ENCODE measurements around the gene SERPINH1. TPM values are rescaled to one million over a fixed set of nuclear protein-coding genes. Genes with fewer than 3 reads are reported as not detected.

SERPINH1 gene
- total and polyA plus RNA-seq, 3 donors from 2014 or later = 92.2 to 178 (median 122) TPM

DNA sequence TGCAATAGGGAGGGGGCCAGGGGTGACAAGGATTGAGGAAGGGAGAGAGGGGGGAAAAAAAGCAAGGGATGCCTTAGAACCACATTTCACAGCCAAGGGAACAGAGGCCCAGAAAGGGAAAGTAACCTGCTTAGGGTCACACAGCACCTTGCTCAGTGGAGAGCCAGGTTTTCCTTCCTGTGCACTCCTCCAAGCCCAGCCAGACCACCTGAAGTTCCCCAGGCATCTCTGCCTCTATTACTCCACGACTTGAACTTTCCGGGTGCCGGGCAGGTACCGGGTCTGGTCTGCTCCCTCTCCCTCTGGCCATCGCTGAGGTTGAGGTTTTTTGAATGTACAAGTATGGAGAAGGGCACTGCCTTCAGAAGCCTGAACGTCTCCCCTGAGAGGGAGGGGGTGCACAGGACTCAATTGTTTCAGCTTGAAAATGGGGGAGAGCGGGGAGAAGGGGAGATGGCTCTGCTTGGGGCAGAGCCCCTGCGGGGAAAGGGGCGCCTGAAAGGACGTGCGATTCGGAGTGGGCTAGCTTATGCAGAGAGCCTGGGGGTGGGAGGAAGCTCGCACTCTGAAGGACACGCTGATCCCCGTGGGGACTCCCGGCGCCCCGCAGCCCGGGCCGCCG is 516 bp upstream of the SERPINH1 start:
- Histone ChIP-seq H3K4me1 (peaks cover 76% of the 10 kb centered on the region), H3K4me3 (peak overlapping the region; percentile 94 to 98), H3K27ac (peak overlapping the region; percentile 99 to 100), H3K27me3 (no peaks in the 10 kb centered on the region), H3K36me3 (ENCODE audit: low read depth, missing control alignments) (no peaks in the 10 kb centered on the region), H3K9me3 (no peaks in the 10 kb centered on the region)
- WGBS, 2 donors = 12 to 16% methylated on average over 21 of the region's 21 CpGs
- no peak for DNase-seq
- TF ChIP-seq POLR2A (IDR thresholded peaks at IDR 0.05) = no peak
- no peak for TF ChIP-seq CTCF (IDR thresholded peaks at IDR 0.05)
- intact Hi-C loops (cut with DNase I; ENCODE audit: low total_unique reads) = no loop called here

GRCh38 chr11:75562836-75563484 is 907 bp downstream of the SERPINH1 start:
- H3K36me3 ChIP-seq (ENCODE audit: low read depth, missing control alignments) = no peaks in the 10 kb centered on the region
- peaks cover 65% of the 10 kb centered on the region for H3K4me1 ChIP-seq
- H3K27me3 ChIP-seq = no peaks in the 10 kb centered on the region
- no peak for TF ChIP-seq POLR2A (IDR thresholded peaks at IDR 0.05)
- no peak for TF ChIP-seq CTCF (IDR thresholded peaks at IDR 0.05)
- intact Hi-C loops (cut with DNase I; ENCODE audit: low total_unique reads) = no loop called here
- no peaks in the 10 kb centered on the region for H3K9me3 ChIP-seq
- H3K4me3 ChIP-seq = peak overlapping the region; percentile 94 to 98
- DNase-seq = peak; percentile 30
- WGBS, 2 donors = 1 to 2% methylated on average over 15 to 16 of the region's 16 CpGs
- peak overlapping the region; percentile 99 to 100 for H3K27ac ChIP-seq

GRCh38 chr11:75563501-75563977 is 1.5 kb downstream of the SERPINH1 start:
- H3K4me1 ChIP-seq = peaks cover 59% of the 10 kb centered on the region
- TF ChIP-seq POLR2A (IDR thresholded peaks at IDR 0.05) (no peak), CTCF (IDR thresholded peaks at IDR 0.05) (no peak)
- H3K4me3 ChIP-seq = peak overlapping the region; percentile 94 to 98
- H3K9me3 ChIP-seq = no peaks in the 10 kb centered on the region
- intact Hi-C loops (cut with DNase I; ENCODE audit: low total_unique reads) = no loop called here
- no peak for DNase-seq
- no peaks in the 10 kb centered on the region for H3K27me3 ChIP-seq
- WGBS, 2 donors = 25 to 35% methylated on average over 5 of the region's 5 CpGs
- H3K36me3 ChIP-seq (ENCODE audit: low read depth, missing control alignments) = no peaks in the 10 kb centered on the region
- peak overlapping the region; percentile 99 to 100 for H3K27ac ChIP-seq

- Histone ChIP-seq H3K36me3 (ENCODE audit: low read depth, missing control alignments) (no peaks in the 10 kb centered on the region), H3K27me3 (no peaks in the 10 kb centered on the region), H3K4me1 (peaks cover 54% of the 10 kb centered on the region), H3K27ac (peak overlapping the region; percentile 99 to 100), H3K9me3 (no peaks in the 10 kb centered on the region), H3K4me3 (peak overlapping the region in 1 of 2 donors; percentile 98)
- TF ChIP-seq CTCF (IDR thresholded peaks at IDR 0.05) (peak; percentile 20 to 52 (median 51)), POLR2A (IDR thresholded peaks at IDR 0.05) (no peak)
- intact Hi-C loops (cut with DNase I; ENCODE audit: low total_unique reads) = no loop called here
- 38 to 44% methylated on average over 2 to 9 of the region's 9 CpGs for WGBS, 2 donors
- DNase-seq = peak; percentile 61
Measured at GRCh38 chr11:75563978-75564552, 2.0 kb downstream of the SERPINH1 start.

Data from testis (tissue), 3 donors.